Stimulated activated CD8-positive, alpha-beta memory T cell treated with anti-CD3 and anti-CD28 coated beads, Interleukin-12 subunit alpha, Interleukin-12 subunit beta, amount 100 ng/mL, for 4 hours (primary cell): ENCODE measurements around the gene TCIRG1.

Experiments used
- DNase-seq: peaks from one replicate; pipeline ENCODE4 v3.0.0-alpha.2; 2020; ENCODE audit warnings: low read depth

The TCIRG1 gene

DNA sequence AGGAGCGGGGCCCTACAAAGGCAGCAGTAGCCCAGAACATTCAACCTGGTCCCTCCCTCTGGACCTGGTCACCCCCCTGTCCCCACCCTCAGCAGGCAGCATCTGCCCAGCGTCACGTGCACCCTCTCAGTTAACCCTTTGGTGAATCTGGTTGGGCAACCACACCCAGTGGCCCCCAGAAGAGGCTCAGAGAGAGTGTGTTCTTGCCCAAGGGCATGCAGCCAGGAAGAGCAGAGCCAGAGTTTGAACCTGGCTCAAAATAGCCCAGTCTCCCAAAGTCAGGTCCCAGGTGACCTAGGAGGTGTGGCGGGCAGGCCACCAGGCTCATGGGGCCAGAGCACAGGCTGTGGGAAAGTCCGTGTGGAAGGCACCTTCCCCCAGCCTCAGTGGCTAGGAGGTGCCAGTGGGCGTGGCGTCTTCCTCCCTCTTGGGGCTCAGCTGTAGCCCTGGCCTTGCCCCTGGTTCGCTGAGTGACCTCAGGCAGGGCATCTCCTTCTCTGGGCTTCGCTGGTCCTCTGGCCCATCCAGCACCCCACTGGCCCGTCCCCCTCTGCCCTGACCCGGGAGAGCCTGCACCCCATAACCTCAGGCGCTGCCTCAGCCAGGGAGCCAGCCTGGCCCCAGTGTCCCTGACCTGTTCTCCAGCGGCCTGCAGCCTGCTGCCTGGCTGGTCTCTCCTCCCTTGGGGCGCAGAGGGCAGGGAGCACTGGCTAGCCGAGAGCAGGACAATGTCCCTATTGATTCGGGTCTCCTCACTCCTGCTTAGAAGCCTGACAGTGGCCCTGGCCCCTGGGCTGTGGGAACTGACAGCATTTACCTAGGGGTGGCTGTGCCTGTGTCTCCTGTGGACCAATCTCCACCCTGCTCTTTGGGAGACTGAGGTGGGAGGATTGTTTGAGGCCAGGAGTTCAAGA, 21.7 kb upstream of the TCIRG1 start:
- DNase-seq: no peak

DNA sequence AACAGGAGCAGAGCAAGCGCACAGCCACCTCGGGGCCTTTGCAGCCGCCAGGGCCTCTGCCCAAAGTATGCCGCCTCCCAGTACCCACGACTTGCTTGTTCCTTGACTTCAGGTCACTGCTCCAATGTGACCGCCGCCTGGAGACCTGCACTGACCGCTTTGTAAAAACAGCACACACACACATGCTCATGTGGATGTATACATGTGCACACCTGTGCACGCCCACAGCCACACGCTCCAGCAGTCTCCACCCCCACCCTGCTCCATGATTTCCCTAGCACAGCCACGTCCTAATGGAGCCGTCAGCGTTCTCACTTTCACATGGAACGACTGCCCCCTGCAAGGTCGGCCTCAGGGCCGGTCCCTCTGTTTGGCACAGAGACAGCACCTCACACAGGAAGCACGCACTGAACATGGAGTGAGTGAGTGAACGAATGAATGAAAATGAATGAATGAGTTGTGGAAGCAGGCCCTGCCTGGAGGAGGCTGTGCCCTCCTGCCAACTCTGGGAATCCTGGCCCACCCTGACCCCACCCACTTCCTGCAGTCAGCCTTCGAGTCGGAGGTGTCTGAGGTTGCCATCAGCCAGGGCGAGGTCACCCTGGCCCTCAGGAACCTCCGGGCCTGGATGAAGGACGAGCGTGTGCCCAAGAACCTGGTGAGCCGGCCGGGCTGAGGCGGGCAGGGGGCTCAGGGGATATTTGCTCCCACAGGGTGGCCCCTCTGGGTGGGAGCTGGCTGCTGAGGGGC, 20.7 kb upstream of the TCIRG1 start:
- DNase-seq: no peak

GRCh38 chr11:68018730-68019190, 20.1 kb upstream of the TCIRG1 start:
- no peak for DNase-seq

DNA sequence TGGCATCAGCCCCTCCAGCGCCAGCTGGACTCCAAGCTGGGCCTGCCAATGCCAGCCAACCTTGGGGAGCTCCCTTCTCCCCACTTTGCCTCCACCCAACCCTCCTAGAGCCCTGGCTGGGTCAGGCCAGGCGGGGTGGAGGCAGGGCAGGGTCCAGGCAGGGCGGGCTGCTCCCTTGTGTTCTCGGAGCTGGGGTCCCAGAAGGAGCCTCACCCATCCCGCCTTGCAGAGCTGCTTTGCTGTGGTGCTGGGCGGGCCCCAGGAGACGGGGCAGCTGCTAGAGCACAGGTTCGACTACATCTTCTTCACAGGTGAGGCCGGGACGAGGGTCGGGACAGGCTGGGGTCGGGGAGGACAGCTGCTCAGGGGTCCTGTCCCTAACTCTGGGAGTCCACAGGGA, 19.3 kb upstream of the TCIRG1 start:
- DNase-seq: no peak

- no peak for DNase-seq
These were observed 18.2 kb upstream of the TCIRG1 start for GRCh38 chr11:68020575-68020974.

DNA sequence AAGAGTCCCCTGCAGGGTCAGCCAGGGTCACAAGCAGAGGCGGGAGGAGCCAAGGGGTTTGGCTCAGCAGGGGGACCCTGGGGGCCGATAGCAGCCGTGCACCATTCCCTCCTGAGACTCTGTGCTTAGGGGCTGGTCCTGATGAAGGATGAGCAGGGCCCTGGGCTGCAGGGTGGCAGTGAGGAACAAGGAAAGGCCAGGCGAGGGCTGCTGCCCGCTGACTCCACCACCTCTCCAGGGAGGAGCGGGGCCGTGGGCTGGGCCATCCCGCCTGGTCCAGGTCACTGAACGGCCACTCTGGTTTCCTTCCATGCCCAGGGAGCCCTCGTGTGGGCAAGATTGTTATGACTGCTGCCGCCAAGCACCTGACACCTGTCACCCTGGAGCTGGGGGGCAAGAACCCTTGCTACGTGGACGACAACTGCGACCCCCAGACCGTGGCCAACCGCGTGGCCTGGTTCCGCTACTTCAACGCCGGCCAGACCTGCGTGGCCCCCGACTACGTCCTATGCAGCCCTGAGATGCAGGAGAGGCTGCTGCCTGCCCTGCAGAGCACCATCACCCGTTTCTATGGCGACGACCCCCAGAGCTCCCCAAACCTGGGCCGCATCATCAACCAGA, 17.5 kb upstream of the TCIRG1 start:
- no peak for DNase-seq

GRCh38 chr11:68022531-68022930, 16.3 kb upstream of the TCIRG1 start:
- no peak for DNase-seq

GRCh38 chr11:68024508-68024907, 14.3 kb upstream of the TCIRG1 start:
- no peak for DNase-seq

DNA sequence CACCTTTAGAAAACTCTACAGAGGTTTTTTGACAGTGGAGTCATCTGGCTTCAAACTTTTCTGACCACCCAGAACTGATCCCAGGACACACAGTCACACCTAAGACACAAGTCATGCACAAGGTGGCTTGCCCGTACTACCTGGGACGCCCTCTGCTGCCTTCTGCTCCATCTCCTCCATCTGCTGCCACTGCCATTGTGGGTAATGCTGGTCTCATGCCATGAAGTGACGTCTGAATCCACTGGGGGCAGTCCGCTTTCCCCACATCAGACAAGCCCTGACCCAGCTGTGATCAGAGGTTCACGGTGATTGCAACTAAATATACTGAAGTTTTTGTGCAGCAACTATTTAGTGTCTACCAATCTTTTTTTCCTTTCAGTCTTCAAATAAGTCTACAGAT, 13.8 kb upstream of the TCIRG1 start:
- no peak for DNase-seq

DNA sequence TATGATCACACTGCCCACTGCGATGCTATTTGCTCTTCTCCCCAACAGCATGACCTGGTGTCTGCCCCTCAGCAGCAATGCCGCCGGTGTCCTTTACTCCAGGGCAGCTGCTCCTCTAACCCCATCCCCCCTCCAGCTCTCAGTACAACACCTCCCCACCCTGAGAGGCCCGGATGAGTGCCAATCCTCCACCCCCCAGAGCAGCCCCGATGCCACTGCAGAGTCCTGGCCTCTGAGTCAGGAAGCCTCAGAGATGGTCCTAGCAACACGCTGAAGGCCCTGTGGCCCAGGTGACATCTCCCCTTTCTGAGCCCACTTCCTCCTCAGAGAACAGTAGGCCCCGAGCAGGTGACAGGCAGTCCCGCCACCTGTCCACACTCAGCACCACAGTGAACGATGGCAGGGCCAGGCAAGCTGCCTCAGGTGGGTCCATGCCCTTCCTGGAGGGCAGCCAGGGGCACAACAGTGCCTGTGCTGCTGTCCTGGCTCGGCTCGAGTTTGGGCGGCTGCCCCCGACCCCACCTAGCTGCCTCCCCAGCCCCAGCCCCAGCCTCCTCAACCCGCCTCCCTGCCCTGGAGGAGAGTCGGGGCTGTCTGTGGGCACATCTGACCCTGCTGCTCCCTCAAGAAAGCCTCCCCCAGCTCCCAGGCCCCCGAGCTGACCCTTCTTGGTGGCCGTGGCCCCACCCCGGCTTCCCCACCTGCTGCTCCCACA, 12.3 kb upstream of the TCIRG1 start:
- no peak for DNase-seq

DNA sequence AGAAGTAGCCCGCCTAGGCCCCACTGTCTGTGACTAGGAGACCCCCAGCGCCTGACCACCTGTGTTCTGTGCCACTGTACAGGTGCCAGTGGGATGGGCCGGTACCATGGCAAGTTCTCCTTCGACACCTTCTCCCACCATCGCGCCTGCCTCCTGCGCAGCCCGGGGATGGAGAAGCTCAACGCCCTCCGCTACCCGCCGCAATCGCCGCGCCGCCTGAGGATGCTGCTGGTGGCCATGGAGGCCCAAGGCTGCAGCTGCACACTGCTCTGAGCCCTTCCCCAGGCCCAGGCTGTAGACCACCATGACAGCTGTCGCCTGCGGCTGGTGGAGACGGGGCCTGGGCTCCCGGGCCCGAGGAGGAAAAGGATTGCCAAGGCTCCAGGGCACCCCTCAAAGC, 11.2 kb upstream of the TCIRG1 start:
- DNase-seq: no peak

GRCh38 chr11:68028802-68029545, 9.9 kb upstream of the TCIRG1 start:
- no peak for DNase-seq

GRCh38 chr11:68030318-68031143, 8.3 kb upstream of the TCIRG1 start, which contains the start of gene NDUFS8:
NDUFS8 (plus strand) TSS chr11:68030681; CDS start chr11:68032152, 1,471 bp downstream.
- DNase-seq: peak; percentile 91

- DNase-seq: no peak
These were observed 7.7 kb upstream of the TCIRG1 start for GRCh38 chr11:68031144-68031464.

GRCh38 chr11:68032003-68032402, 6.8 kb upstream of the TCIRG1 start:
- DNase-seq: no peak

DNA sequence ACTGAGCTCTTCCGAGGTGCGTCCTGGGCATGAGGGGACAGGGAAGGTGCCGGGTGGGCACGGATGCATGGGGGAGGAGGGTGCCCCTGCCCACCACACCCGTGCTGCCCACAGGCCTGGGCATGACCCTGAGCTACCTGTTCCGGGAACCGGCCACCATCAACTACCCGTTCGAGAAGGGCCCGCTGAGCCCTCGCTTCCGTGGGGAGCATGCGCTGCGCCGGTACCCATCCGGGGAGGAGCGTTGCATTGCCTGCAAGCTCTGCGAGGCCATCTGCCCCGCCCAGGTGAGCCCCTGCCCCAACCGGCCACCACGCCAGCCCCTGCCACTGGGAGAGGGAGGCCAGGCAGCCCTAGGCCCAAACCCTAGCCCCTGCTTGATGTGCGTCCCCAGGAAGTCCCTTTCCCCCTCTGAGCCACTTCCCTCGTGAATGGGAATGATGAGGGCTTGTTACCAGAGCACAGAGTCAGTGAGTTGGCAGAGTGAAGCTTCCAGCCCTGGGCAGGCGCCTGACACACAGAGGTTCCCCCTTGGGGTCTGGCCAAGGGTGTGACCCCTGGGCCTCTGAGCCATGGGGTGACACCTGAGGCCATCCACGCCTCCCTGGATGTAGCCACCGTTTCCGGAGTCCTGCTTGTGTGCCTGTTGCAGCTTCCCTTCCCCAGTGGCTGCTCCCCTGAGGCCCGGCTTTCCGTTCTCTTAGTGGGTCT, 5.7 kb upstream of the TCIRG1 start:
- no peak for DNase-seq

DNA sequence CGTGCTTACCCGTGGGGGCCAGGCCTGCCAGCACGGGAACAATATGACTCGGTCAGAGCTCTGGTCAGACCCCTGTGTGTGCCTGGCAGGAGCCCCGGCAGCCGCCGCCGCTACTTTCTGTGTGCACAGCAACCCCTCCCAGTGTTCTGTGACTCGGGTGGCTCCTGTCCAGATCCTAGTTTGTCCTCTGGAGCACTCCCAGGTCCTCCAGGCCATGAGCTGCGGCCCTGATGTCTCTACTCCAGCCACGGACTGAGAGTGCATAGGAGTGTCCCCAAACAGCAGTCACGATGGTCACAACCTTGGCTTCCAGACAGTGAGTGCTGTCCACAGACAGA, 5.1 kb upstream of the TCIRG1 start:
- no peak for DNase-seq

DNA sequence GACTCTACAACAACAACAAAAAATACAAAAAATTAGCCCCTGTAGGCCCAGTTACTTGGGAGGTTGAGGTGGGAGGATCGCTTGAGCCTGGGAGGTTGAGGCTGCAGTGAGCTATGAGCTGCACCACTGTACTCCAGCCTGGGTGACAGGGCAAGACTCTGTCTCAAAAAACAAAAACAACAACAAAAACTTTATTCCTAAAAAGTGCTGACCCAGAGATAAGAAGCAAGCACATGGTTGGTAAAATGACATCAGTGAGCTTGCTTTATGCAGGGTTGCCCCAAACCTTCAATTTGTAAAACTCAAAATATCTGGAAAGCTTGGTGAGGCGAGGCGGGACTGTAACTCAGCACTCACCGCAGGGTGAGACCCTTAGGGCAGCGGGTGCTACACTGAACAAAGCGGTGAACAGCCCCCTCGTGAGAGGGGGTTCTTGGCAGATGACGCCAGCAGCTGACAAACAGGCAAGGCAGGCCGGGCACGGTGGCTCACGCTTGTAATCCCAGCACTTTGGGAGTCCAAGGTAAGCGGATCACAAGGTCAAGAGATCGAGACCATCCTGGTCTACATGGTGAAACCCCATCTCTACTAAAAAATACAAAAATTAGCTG, 3.5 kb upstream of the TCIRG1 start:
- no peak for DNase-seq

DNA sequence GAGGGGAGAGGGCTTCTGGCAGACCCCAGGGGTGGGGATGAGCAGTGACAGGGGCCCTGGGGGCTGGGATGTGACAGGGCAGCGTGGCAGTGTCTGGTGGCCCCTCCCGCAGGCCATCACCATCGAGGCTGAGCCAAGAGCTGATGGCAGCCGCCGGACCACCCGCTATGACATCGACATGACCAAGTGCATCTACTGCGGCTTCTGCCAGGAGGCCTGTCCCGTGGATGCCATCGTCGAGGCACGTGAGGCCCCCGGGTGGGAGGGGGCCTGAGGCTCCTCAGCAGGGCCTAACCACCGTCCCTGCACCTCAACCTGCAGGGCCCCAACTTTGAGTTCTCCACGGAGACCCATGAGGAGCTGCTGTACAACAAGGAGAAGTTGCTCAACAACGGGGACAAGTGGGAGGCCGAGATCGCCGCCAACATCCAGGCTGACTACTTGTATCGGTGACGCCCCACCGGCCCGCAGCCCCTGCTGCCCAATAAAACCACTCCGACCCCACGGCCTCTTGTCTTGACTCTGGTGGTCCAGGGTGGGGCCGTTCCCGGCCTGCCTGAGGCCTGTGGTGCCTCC, 2.6 kb upstream of the TCIRG1 start:
- DNase-seq: no peak
